Measurements from ENCODE around the gene EXOC6B.

Gene EXOC6B

DNA sequence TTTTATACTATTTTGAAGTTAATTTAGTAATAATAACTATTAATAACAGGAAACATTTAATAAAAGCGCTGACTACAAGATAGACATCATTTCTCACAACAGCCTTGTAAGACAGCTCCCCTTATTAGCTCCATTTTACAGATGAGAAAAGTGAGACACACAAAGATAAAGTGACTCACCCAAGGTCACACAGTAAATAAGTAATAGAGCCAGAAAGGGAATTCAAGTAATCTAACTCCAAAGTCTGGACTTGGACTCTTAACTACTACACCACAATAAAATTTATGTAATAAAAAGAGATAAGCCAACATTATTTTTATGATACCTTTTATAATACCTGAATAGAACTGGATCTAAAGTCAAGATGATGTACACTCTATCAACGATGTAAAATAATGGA lies 25.3 kb downstream of the EXOC6B start:
- ChIA-PET CTCF (no interaction called here), POLR2A (no interaction called here)
- no peak for DNase-seq (ENCODE audit: extremely low spot score)
- TF ChIP-seq CTCF (IDR thresholded peaks at IDR 0.05; ENCODE audit: control extremely low read depth, extremely low read depth, low read depth, missing control alignments): no peak

- no peak for TF ChIP-seq CTCF (IDR thresholded peaks at IDR 0.05; ENCODE audit: control extremely low read depth, extremely low read depth, low read depth, missing control alignments)
- CTCF ChIA-PET: interaction anchor here (1.4 to 1.7 kb wide), 2 partner anchors 57 to 65 kb away, joined by 3 to 4 read pairs; no protein-coding TSS in a partner anchor
- POLR2A ChIA-PET: no interaction called here
- DNase-seq (ENCODE audit: extremely low spot score): no peak
Measured at GRCh38 chr2:72797740-72798139, 28.1 kb downstream of the EXOC6B start.

GRCh38 chr2:72796766-72797165 lies 29.1 kb downstream of the EXOC6B start:
- ChIA-PET POLR2A (no interaction called here), CTCF (interaction anchor here (1.2 to 1.7 kb wide), 5 partner anchors 9 to 380 kb away, joined by 3 to 4 read pairs (median 3); no protein-coding TSS in a partner anchor)
- TF ChIP-seq CTCF (IDR thresholded peaks at IDR 0.05; ENCODE audit: control extremely low read depth, extremely low read depth, low read depth, missing control alignments): no peak
- no peak for DNase-seq (ENCODE audit: extremely low spot score)

- DNase-seq (ENCODE audit: extremely low spot score): no peak
- no peak for TF ChIP-seq CTCF (IDR thresholded peaks at IDR 0.05; ENCODE audit: control extremely low read depth, extremely low read depth, low read depth, missing control alignments)
- ChIA-PET CTCF (interaction anchor here (1.0 to 1.7 kb wide), 3 partner anchors 38 to 68 kb away, joined by 3 to 6 read pairs (median 3); no protein-coding TSS in a partner anchor), POLR2A (no interaction called here)
Measured at GRCh38 chr2:72794572-72794971, 31.3 kb downstream of the EXOC6B start.

- ChIA-PET POLR2A (no interaction called here), CTCF (interaction anchor here (0.7 to 1.7 kb wide), 7 partner anchors 10 to 69 kb away, joined by 3 to 6 read pairs (median 3); no protein-coding TSS in a partner anchor)
- DNase-seq (ENCODE audit: extremely low spot score): no peak
- no peak for TF ChIP-seq CTCF (IDR thresholded peaks at IDR 0.05; ENCODE audit: control extremely low read depth, extremely low read depth, low read depth, missing control alignments)
Measured at GRCh38 chr2:72793798-72794440, 31.9 kb downstream of the EXOC6B start.

DNA sequence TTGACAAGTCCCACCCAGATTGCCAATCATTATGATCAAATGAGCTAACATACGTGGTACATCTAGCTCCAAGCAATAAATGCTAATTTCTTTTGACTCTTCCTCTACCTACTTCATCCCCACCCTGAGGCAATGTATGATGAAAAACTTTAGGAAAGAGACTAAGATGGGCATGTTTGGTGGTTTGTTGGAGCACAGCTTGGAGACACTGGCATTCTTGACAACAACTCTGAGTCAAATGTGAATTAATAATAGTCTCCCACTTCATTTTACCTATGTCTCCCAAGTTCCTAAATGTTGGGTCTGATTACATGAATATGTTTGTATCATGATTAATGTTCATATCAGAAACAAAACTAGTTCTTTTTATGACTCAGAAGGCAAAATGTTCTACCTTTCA lies 36.6 kb downstream of the EXOC6B start:
- DNase-seq (ENCODE audit: extremely low spot score): no peak
- ChIA-PET POLR2A (no interaction called here), CTCF (no interaction called here)
- TF ChIP-seq CTCF (IDR thresholded peaks at IDR 0.05; ENCODE audit: control extremely low read depth, extremely low read depth, low read depth, missing control alignments): no peak

All from GM10248 (cell line).